HepG2 (cell line): ENCODE results near the gene SCMH1.

ENCODE experiments used
- ATF7 ChIP-seq, 2 experiments: fragments of 450-650 bp in 1 of 2; sonication (generic) in 1 of 2; formaldehyde crosslinking in 1 of 2; IDR thresholded peaks; 2 replicates each; pipeline versions ENCODE4 v1.4.0 to v1.6.1; 2016 to 2020; ENCODE audit warnings: antibody characterized with exemption in 1 of 2, mild to moderate bottlenecking in 1 of 2, missing genetic modification reagents in 1 of 2
- EP300 ChIP-seq, 3 experiments: sonication (generic) in 1 of 3; formaldehyde crosslinking in 1 of 3; IDR thresholded peaks; 2 replicates each; pipeline versions ENCODE4 v1.5.1 to v1.6.1; 2011 to 2020; ENCODE audit warnings: low read depth in 2 of 3, low read length in 2 of 3, borderline replicate concordance in 1 of 3, improper control_type of control experiment in 1 of 3, mild to moderate bottlenecking in 1 of 3, missing genetic modification reagents in 1 of 3, moderate library complexity in 1 of 3
- KMT2B ChIP-seq: IDR thresholded peaks from 2 replicates; pipeline ENCODE4 v1.6.1; 2016; ENCODE audit warnings: missing genetic modification reagents, missing compliant biosample characterization
- MAFK ChIP-seq, 2 experiments: IDR thresholded peaks in 1 of 2; conservative IDR thresholded peaks in 1 of 2; 2 replicates each; pipeline ENCODE4 v1.6.1; 2011; ENCODE audit warnings: improper control_type of control experiment in 2 of 2, low read length in 2 of 2
- MXI1 ChIP-seq: IDR thresholded peaks from 3 replicates; pipeline ENCODE4 v1.6.1; 2012; ENCODE audit warnings: low read depth, low read length, inconsistent platforms, borderline replicate concordance
- TP53 ChIP-seq: sonication (generic); formaldehyde crosslinking; conservative IDR thresholded peaks from 2 replicates; pipeline ENCODE4 v1.4.0; 2020; ENCODE audit warnings: missing genetic modification reagents
- ZNF512 ChIP-seq: sonication (generic); formaldehyde crosslinking; IDR thresholded peaks from 2 replicates; pipeline ENCODE4 v1.4.0; 2020; ENCODE audit warnings: mild to moderate bottlenecking, missing genetic modification reagents
- ZNF589 ChIP-seq: sonication (generic); formaldehyde crosslinking; conservative IDR thresholded peaks from 2 replicates; pipeline ENCODE4 v1.8.0; 2022; ENCODE audit warnings: mild to moderate bottlenecking, moderate library complexity, missing genetic modification reagents

- TF ChIP-seq ZNF512 (CRISPR knock-in tag) = 0 out of 2 replicates have a peak, but pooled peaks have one; percentile 40
- TF ChIP-seq MXI1 = no peak
- no peak for TF ChIP-seq EP300 (IDR thresholded peaks at IDR 0.05; ENCODE audit: low read depth in 2 of 2, low read length in 2 of 2)
- no peak for TF ChIP-seq EP300 (CRISPR knock-in tag; IDR thresholded peaks at IDR 0.05; ENCODE audit: borderline replicate concordance)
- no peak for TF ChIP-seq ZNF589
- TF ChIP-seq TP53 (CRISPR knock-in tag) = no peak
- no peak for TF ChIP-seq MAFK (conservative IDR thresholded peaks at IDR 0.05 in 1 of 2, IDR thresholded peaks at IDR 0.05 in 1 of 2; ENCODE audit: low read length in 2 of 2)
- TF ChIP-seq ATF7 (IDR thresholded peaks at IDR 0.05) = no peak
- TF ChIP-seq ATF7 (CRISPR knock-in tag; IDR thresholded peaks at IDR 0.05) = no peak
- no peak for TF ChIP-seq KMT2B
These were observed 404 bp upstream of the SCMH1 start for GRCh38 chr1:41242342-41243078.
